ENCODE measurements around the gene PHACTR1. TPM values are rescaled to one million over a fixed set of nuclear protein-coding genes. Genes with fewer than 3 reads are reported as not detected.

PHACTR1 gene
- total RNA-seq, 2 donors from 2014 or later, result 2.8 to 6.3 TPM

- Histone ChIP-seq H3K9ac (ENCODE audit: extremely low read depth, low read length, poor library complexity, severe bottlenecking) (no peak overlapping the region), H3K4me3 (ENCODE audit: low read length) (no peak overlapping the region), H3K27me3 (ENCODE audit: control insufficient read depth, insufficient read depth, low read length, poor library complexity, severe bottlenecking) (no peaks in the 10 kb centered on the region), H3K9me3 (ENCODE audit: control insufficient read depth, low read length) (no peaks in the 10 kb centered on the region), H3K36me3 (ENCODE audit: control insufficient read depth, insufficient read depth, low read length) (no peaks in the 10 kb centered on the region), H3K4me1 (ENCODE audit: control insufficient read depth, insufficient read depth, low read length) (no peaks in the 10 kb centered on the region), H3K27ac (ENCODE audit: low read depth, low read length) (no peak overlapping the region)
- Mint-ChIP-seq H3K27me3 (ENCODE audit: insufficient read depth) (no peaks in the 10 kb centered on the region), H3K9me3 (no peaks in the 10 kb centered on the region), H3K36me3 (ENCODE audit: low read depth) (no peaks in the 10 kb centered on the region), H3K4me1 (no peaks in the 10 kb centered on the region), H3K4me3 (no peak overlapping the region), H3K27ac (no peak overlapping the region)
- no peak for DNase-seq
- 81 to 82% methylated on average over 6 of the region's 6 CpGs for WGBS, 2 experiments (ENCODE audit: insufficient coverage in 1 of 2, insufficient read length in 1 of 2)
- TF ChIP-seq, protein P1, sequence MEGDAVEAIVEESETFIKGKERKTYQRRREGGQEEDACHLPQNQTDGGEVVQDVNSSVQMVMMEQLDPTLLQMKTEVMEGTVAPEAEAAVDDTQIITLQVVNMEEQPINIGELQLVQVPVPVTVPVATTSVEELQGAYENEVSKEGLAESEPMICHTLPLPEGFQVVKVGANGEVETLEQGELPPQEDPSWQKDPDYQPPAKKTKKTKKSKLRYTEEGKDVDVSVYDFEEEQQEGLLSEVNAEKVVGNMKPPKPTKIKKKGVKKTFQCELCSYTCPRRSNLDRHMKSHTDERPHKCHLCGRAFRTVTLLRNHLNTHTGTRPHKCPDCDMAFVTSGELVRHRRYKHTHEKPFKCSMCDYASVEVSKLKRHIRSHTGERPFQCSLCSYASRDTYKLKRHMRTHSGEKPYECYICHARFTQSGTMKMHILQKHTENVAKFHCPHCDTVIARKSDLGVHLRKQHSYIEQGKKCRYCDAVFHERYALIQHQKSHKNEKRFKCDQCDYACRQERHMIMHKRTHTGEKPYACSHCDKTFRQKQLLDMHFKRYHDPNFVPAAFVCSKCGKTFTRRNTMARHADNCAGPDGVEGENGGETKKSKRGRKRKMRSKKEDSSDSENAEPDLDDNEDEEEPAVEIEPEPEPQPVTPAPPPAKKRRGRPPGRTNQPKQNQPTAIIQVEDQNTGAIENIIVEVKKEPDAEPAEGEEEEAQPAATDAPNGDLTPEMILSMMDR (conservative IDR thresholded peaks at IDR 0.05), result no peak
These were observed 74.8 kb downstream of the PHACTR1 start for GRCh38 chr6:12791371-12791770.

GRCh38 chr6:12798326-12798725 lies 81.8 kb downstream of the PHACTR1 start:
- WGBS, 2 experiments (ENCODE audit: insufficient coverage in 1 of 2, insufficient read length in 1 of 2), result 87 to 92% methylated on average over 2 to 4 of the region's 4 CpGs
- Mint-ChIP-seq H3K36me3 (ENCODE audit: low read depth) (no peaks in the 10 kb centered on the region), H3K27ac (no peak overlapping the region), H3K9me3 (no peaks in the 10 kb centered on the region), H3K4me1 (no peaks in the 10 kb centered on the region), H3K4me3 (no peak overlapping the region), H3K27me3 (ENCODE audit: insufficient read depth) (no peaks in the 10 kb centered on the region)
- no peaks in the 10 kb centered on the region for H3K36me3 ChIP-seq (ENCODE audit: control insufficient read depth, insufficient read depth, low read length)
- no peak overlapping the region for H3K27ac ChIP-seq (ENCODE audit: low read depth, low read length)
- H3K9me3 ChIP-seq (ENCODE audit: control insufficient read depth, low read length), result no peaks in the 10 kb centered on the region
- H3K27me3 ChIP-seq (ENCODE audit: control insufficient read depth, insufficient read depth, low read length, poor library complexity, severe bottlenecking), result no peaks in the 10 kb centered on the region
- H3K4me3 ChIP-seq (ENCODE audit: low read length), result no peak overlapping the region
- no peaks in the 10 kb centered on the region for H3K4me1 ChIP-seq (ENCODE audit: control insufficient read depth, insufficient read depth, low read length)
- TF ChIP-seq, protein P1 (conservative IDR thresholded peaks at IDR 0.05), result no peak
- no peak overlapping the region for H3K9ac ChIP-seq (ENCODE audit: extremely low read depth, low read length, poor library complexity, severe bottlenecking)
- DNase-seq, result no peak

GRCh38 chr6:12800120-12800519 lies 83.6 kb downstream of the PHACTR1 start:
- 75% methylated on average over 1 of the region's 1 CpG; no CpG with 5 or more reads in 1 of the 2 experiments for WGBS, 2 experiments (ENCODE audit: insufficient coverage in 1 of 2, insufficient read length in 1 of 2)
- H3K36me3 Mint-ChIP-seq (ENCODE audit: low read depth), result no peaks in the 10 kb centered on the region

More at GRCh38 chr6:12800120-12800519, 83.6 kb downstream of the PHACTR1 start:
- H3K27ac Mint-ChIP-seq, result no peak overlapping the region
- no peak overlapping the region for H3K9ac ChIP-seq (ENCODE audit: extremely low read depth, low read length, poor library complexity, severe bottlenecking)
- DNase-seq, result no peak
- H3K27me3 Mint-ChIP-seq (ENCODE audit: insufficient read depth), result no peaks in the 10 kb centered on the region
- no peak overlapping the region for H3K27ac ChIP-seq (ENCODE audit: low read depth, low read length)
- no peaks in the 10 kb centered on the region for H3K36me3 ChIP-seq (ENCODE audit: control insufficient read depth, insufficient read depth, low read length)
- TF ChIP-seq, protein P1 (conservative IDR thresholded peaks at IDR 0.05), result no peak
- H3K4me1 Mint-ChIP-seq, result no peaks in the 10 kb centered on the region
- H3K9me3 Mint-ChIP-seq, result no peaks in the 10 kb centered on the region
- no peaks in the 10 kb centered on the region for H3K27me3 ChIP-seq (ENCODE audit: control insufficient read depth, insufficient read depth, low read length, poor library complexity, severe bottlenecking)
- no peaks in the 10 kb centered on the region for H3K9me3 ChIP-seq (ENCODE audit: control insufficient read depth, low read length)
- H3K4me3 ChIP-seq (ENCODE audit: low read length), result no peak overlapping the region
- H3K4me1 ChIP-seq (ENCODE audit: control insufficient read depth, insufficient read depth, low read length), result no peaks in the 10 kb centered on the region
- H3K4me3 Mint-ChIP-seq, result no peak overlapping the region
